ENCODE data around the gene SUPT3H. TPM values are rescaled to one million over a fixed set of nuclear protein-coding genes. Genes with fewer than 3 reads are reported as not detected.
A peak's percentile ranks its signal among the peaks of the same experiment; 100 is the strongest.

Gene SUPT3H
- total RNA-seq, 1 donor = 22.4 TPM

- no peak for DNase-seq (ENCODE audit: low read depth in 2 of 3, low spot score in 2 of 3)
Observed at GRCh38 chr6:45132658-45133294, 245.0 kb downstream of the SUPT3H start.

GRCh38 chr6:45132059-45132458 lies 245.7 kb downstream of the SUPT3H start:
- no peak for DNase-seq (ENCODE audit: low read depth in 2 of 3, low spot score in 2 of 3)

- DNase-seq (ENCODE audit: low read depth in 2 of 3, low spot score in 2 of 3) = no peak
Observed at GRCh38 chr6:45129051-45129450, 248.7 kb downstream of the SUPT3H start.

- DNase-seq (ENCODE audit: low read depth in 2 of 3, low spot score in 2 of 3) = no peak
Observed at GRCh38 chr6:45127185-45127584, 250.5 kb downstream of the SUPT3H start.

- DNase-seq (ENCODE audit: low read depth in 2 of 3, low spot score in 2 of 3) = no peak
Observed at GRCh38 chr6:45126033-45126432, 251.7 kb downstream of the SUPT3H start.

GRCh38 chr6:45123023-45123422 lies 254.7 kb downstream of the SUPT3H start:
- DNase-seq (ENCODE audit: low read depth in 2 of 3, low spot score in 2 of 3) = no peak

GRCh38 chr6:45118754-45119153 lies 259.0 kb downstream of the SUPT3H start:
- DNase-seq (ENCODE audit: low read depth in 2 of 3, low spot score in 2 of 3) = no peak

- DNase-seq (ENCODE audit: low read depth in 2 of 3, low spot score in 2 of 3) = no peak
Observed at GRCh38 chr6:45116714-45117410, 260.9 kb downstream of the SUPT3H start.

- peak in 1 of 3 donors; percentile 40 for DNase-seq (ENCODE audit: low read depth in 2 of 3, low spot score in 2 of 3)
Observed at GRCh38 chr6:45115696-45116095, 262.0 kb downstream of the SUPT3H start.

- DNase-seq (ENCODE audit: low read depth in 2 of 3, low spot score in 2 of 3) = no peak
Observed at GRCh38 chr6:45112711-45113110, 265.0 kb downstream of the SUPT3H start.

GRCh38 chr6:45109551-45109950 lies 268.2 kb downstream of the SUPT3H start:
- DNase-seq (ENCODE audit: low read depth in 2 of 3, low spot score in 2 of 3) = peak in 1 of 3 donors; percentile 9

- DNase-seq (ENCODE audit: low read depth in 2 of 3, low spot score in 2 of 3) = no peak
Observed at GRCh38 chr6:45105170-45105820, 272.4 kb downstream of the SUPT3H start.

- DNase-seq (ENCODE audit: low read depth in 2 of 3, low spot score in 2 of 3) = no peak
Observed at GRCh38 chr6:45104429-45104828, 273.3 kb downstream of the SUPT3H start.

GRCh38 chr6:45098256-45098655 lies 279.5 kb downstream of the SUPT3H start:
- DNase-seq (ENCODE audit: low read depth in 2 of 3, low spot score in 2 of 3) = no peak

- no peak for DNase-seq (ENCODE audit: low read depth in 2 of 3, low spot score in 2 of 3)
Observed at GRCh38 chr6:45094831-45095230, 282.9 kb downstream of the SUPT3H start.

GRCh38 chr6:45092135-45092534 lies 285.6 kb downstream of the SUPT3H start:
- no peak for DNase-seq (ENCODE audit: low read depth in 2 of 3, low spot score in 2 of 3)

GRCh38 chr6:45086360-45087084 lies 291.2 kb downstream of the SUPT3H start:
- no peak for DNase-seq (ENCODE audit: low read depth in 2 of 3, low spot score in 2 of 3)

GRCh38 chr6:45084257-45084656 lies 293.5 kb downstream of the SUPT3H start:
- DNase-seq (ENCODE audit: low read depth in 2 of 3, low spot score in 2 of 3) = no peak

GRCh38 chr6:45082091-45082490 lies 295.6 kb downstream of the SUPT3H start:
- DNase-seq (ENCODE audit: low read depth in 2 of 3, low spot score in 2 of 3) = no peak

GRCh38 chr6:45081634-45082033 lies 296.1 kb downstream of the SUPT3H start:
- no peak for DNase-seq (ENCODE audit: low read depth in 2 of 3, low spot score in 2 of 3)

- DNase-seq (ENCODE audit: low read depth in 2 of 3, low spot score in 2 of 3) = peak in 1 of 3 donors; percentile 35
Observed at GRCh38 chr6:45078432-45078831, 299.3 kb downstream of the SUPT3H start.
